Fibroblast of skin of right biceps (primary cell): ENCODE data around the gene TSPEAR.
"Not testable (repeated sequence)": the region's sequence is repeated elsewhere in the genome, so short reads cannot be mapped to it uniquely, and the experiment has no call there.

Source experiments
- DNase-seq: peaks from one replicate; pipeline ENCODE4 v3.0.0-alpha.2; 2013

TSPEAR gene

DNA sequence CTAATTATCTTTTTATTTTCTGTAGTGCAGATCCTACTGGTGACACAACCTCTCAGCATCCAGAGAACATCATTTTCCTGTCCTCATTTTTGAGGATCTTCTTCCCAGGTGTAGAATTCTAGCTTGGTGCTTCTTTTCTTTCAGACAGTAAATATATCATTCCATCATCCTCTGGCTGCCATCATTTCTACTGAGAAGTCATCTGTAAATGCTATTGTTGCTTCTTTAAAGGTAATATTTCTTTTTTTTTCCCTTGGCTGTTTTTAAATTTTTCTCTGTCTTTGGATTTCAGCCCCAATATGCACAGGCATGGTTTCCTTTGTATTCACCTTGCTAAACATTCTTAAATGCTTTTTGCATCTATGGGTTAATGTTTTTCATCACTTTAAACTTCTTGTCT, 87.8 kb downstream of the TSPEAR start:
- DNase-seq, result no peak

DNA sequence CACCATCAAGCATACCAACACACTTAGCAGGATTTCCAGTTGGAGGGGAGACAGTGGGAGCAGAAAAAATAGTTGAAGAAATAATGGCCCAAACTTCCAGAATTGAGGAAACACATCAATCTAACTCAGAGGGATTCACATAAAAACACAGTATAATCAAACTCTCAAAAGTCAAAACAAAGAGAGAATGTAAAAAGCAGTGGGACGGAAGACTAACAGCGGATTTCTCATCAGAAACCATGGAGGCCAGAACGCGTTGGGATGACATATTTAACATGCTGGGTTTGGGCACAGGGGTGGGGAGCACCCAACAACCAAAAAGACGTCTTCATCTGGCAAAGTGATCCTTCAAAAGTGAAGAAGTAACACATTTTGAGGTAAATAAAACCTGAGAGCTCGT, 91.5 kb downstream of the TSPEAR start:
- DNase-seq, result no peak

DNA sequence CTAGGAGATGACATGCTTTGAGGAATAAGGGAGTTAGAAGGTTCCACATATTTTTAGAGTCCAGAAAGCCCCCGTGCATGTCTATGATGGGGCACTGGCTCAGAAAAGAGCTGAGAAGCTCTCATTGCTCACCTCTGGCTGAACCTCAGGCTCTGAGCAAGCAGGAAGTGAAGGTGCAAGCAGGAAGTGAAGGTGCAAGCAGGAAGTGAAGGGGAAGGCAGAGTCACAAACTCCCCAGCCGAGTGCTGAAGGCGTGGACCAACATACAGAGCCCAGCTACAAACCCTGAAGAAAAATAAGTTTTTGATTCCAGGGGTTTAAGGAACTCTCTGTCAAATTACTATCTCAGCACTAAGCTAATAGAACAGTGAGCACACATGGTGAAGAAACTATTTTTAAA, 92.5 kb downstream of the TSPEAR start:
- no peak for DNase-seq

DNA sequence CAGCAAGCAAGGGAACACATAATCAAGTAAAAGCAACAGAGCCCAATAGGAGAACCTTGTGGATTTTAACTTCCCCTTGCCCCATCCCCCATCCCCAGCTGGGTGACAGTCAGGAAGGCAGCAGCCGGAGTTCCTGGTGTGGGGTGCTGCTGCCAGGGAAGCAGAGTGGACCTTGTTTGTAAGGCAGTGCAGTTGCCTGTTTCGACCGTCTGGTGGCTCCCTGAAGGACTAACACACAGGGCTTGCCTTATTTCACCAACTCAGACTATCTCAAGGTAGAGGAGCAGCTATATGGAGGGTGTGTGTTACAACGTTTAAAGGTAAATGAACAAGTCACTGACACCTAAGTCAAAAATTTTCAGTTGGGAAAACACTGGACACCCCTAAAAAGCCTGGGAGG, 92.9 kb downstream of the TSPEAR start:
- DNase-seq, result no peak

DNA sequence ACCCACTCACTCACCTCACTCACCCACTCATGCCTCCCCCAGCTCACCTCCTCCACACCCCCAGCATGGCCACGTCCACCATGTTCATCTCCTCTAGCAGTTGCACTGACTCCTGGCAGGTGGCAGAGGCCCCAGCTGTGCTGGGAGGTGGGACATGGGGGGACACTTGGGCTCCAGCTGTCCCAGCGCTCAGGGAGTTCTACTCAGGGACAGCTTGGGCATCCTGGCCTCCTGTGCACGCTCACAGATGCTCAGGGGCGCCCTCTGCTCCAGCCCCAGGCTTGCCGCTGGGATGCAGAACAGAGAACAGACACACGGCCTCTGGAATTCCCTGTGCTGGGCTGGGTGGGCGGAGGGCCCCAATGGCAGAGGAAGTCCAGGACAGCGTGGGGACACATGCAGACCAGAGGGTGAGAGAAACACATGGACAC, 94.3 kb downstream of the TSPEAR start:
- DNase-seq, result no peak

DNA sequence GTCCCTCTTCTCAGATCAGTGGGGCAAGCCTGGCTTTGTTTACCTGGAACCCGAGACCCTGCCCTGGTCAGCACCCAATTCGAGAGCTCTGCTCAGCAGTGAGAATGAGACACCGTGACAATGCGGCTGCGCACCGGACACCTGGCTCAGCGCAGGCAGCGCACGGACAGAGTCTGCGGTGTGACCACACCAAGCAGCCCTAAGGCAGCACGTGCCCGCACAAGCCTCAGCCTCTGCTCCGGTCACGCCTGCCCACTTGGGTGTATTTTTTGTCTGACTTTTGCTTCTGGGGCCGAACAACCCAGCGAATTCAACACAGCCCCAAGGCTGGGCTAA, 94.8 kb downstream of the TSPEAR start:
- no peak for DNase-seq

DNA sequence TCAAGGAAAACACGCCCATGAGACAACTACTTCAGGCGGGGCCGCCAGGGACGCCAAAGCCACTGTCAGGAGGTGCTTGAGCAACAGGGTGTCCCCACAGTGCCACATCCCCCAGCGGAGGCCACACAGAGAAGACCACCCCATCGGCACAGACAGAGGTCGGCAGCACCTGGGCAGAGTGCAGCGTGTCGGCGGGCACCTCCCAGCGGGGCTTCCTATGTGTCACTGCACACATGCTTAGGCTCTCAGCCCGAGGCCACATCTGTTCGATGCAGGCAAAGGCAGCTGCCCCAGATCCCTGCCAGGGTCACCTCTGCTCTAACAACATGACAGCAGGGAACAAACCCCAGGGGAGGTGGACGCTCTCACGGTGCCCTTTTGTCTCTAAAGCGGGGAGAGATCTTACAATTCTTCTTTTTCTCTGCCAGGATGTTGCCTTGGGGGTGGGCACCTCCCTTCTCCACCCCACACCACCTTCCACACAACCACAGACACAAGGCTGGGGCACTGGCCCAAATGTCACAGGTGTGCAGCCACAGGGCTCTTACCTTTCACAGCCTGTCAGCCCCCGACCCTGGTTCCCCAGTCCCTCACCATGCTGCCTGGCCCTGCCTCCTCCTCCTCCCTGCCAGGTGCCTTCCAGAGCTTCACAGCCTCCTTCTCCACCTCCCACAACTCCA, 95.3 kb downstream of the TSPEAR start:
- DNase-seq, result no peak

DNA sequence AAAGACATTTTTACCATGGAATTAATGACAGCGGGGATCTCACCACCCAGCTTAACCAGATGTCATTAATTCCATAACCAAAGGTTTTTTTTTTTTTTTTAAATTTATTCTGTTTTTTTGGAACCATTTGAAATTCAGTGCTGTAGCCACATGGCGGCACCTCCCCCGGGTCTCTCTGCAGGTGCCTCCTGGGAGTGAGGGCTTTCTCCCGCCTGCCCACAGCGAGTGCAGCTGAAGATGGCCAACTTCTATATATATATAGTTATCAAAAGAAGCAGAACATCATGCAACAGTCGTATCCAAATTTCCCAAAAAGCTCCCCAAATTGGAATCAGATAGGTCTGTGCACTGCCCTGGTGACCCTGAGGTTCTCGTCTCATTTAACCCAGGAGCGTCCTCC, 95.9 kb downstream of the TSPEAR start:
- no peak for DNase-seq

DNA sequence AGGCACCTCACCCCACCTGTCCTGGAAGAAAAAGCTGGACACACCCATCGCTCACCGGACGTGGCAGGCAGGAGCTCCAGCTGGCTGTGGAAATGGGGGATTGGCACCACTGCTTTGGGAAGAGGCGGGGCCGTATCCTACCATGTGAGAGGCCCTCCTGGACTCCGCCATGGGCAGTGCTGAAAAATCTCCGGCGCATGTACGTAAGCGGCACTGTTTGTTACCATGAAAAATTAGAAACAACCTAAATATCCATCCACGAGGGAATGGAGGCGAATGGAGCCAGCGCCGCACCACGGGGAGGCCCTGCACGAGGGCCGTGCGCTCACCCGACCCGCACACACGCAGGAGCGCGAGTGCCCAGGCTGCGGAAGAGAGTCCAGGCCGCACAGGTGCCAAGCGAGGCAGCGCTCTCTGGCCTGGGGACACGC, 96.4 kb downstream of the TSPEAR start:
- no peak for DNase-seq

DNA sequence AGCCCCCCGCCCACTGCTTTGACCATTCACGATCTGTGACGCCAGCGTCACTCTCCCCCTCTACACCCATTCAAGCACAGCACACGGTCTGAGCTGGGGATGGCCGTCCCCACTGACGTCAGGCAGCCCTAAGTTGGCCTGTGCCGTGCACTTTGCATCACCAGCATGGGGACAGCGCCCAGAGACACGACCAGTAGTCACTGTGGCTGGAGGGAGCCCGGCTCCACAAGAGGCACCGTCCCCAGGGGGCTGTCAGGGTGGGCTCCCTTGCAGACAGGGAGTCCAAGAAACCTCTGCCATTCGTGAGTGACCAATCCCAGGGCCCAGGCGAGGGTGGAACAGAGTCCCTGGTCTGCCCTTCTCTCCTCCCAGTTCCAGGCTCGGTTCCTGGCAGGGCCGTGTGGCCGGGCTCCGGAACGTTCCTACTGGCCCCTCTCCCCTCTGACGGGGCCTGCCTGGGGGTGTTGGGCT, 97.2 kb downstream of the TSPEAR start:
- no peak for DNase-seq

DNA sequence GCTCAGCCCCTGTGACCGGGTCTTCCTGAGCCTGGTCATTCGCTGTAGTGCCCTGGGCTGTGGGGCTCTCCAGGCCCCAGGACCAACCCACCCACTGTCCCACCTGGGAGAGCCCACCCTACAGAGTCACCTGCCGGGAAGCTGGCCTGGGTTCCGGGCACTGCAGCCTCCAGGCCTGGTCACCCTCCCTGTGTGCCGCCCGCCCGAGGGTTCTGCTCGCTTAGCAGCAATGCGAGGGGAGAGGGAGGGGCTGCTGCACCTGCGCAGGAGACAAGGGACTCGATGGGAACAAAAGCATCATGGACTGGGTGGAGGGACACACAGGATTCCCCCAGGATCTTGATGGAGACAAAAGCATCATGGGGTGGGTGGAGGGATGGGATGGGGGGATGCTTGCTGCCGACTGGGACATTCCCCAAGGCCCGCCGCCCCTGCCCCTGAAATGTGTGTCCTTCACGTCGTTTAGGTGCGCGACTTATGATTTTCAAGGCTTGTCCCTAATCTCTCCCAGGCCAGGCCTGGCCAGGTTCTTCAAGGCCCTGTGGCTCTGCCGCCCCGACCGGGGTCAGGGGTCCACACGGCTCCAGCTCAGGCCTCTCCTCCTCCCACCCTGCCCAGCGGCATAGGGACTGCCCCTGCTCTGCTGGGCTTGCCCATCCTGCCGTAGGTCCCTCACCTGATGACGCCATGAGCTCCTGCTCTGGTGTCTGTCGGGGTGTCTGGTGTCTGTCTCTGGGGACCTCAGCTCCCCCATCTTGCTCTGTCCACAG, 97.8 kb downstream of the TSPEAR start:
- DNase-seq, result no peak

DNA sequence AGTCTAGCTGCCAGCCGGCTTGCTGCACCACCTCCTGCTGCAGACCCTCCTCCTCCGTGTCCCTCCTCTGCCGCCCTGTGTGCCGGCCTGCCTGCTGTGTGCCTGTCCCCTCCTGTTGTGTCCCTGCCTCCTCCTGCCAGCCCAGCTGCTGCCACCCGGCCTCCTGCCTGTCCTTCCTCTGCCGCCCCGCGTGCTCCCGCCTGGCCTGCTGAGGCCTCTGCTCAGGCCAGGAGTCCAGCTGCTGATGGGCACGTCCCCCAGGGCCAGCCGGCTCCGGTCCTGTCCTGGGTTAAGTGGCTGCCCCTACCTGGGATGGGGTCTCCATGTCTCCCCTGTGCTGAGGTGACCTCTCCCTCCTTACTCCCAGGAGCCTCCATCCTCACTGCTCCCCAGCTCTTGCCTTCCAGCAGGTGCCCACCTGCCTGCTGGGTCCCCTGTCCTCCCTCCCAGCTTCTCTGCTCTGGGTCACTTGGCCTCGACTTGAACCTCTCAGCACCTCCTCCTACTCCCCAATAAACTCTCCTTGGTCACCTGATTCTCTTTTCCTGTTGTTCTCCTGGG, 98.6 kb downstream of the TSPEAR start:
- no peak for DNase-seq

DNA sequence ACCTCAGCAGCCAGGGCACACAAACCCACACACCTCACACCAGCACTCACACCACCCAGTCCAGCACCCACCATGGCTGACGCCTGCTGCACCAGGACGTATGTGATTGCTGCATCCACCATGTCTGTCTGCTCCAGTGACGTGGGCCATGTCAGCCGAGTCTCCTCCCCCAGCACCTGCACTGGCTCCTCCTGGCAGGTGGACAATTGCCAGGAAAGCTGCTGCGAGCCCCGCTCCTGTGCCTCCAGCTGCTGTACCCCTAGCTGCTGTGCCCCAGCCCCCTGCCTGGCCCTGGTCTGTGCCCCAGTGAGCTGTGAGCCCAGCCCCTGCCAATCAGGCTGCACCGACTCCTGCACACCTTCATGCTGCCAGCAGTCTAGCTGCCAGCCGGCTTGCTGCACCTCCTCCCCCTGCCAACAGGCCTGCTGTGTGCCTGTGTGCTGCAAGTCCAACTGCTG, 99.3 kb downstream of the TSPEAR start, which contains the start of gene KRTAP10-8:
KRTAP10-8 (plus strand) TSS at position 51 of the 458 bp plus-strand sequence; CDS start at position 73, 22 bp downstream.
- no peak for DNase-seq

DNA sequence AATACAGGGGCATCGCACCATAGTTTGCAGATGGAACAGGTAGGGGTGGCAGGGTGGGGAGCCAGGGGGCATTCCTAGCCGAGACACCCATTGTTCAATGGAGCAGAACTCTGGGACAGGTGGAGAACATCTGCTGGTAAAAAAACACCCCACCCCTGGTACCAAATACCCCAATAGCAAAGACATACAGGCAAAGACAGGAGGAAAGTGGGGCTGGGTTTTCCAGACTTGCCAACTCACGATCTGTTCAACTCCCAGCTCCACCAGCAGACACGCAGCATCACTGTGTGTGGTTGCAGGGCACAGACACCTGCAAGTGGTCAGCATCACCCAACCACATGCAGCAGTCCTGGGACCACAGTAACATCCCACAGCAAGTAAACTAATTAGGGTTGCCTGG, 99.8 kb downstream of the TSPEAR start:
- DNase-seq, result no peak

DNA sequence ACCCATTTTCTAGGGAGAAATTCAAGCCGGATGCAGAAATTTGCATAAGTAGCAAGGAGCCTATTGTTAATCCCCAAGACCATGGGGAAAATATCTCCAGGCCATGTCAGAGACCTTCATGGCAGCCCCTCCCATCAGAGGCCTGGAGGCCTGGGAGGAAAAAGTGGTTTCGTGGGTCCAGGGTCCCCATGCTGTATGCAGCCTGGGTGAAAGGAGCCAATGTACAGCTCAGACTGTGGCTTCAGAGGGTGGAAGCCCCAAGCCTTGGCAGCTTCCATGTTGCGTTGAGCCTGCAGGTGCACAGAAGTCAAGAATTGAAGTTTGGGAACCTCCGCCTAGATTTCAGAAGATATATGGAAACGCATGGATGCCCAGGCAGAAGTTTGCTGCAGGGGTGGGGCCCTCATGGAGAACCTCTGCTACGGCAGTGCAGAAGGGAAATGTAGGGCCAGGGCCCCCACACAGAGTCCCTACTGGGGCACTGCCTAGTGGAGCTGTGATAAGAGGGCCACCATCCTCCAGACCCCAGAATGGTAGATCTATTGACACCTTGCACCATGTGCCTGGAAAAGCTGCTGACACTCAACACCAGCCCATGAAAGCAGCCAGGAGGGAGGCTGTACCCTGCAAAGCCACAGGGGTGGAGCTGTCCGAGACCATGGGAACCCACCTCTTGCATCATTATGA, 101.1 kb downstream of the TSPEAR start:
- DNase-seq, result not testable (repeated sequence)

DNA sequence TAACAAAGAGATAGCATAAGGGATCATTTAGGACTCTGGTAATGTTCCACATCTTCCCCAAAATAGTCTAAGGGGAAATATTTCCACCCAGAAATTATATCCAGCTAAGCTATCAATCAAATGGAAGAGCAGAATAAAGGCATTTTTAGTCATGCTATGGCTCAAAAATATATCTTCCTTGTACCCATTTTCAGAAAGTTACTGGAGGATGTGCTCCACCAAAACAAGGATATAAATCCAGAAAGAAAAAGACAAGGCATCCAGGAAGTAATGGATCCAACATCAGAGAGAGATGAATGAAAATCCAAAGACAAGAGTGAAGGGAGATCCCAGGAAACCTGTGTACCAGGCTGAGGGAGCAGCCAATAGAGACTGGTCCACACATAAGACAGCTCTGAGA, 102.2 kb downstream of the TSPEAR start:
- DNase-seq, result no peak

DNA sequence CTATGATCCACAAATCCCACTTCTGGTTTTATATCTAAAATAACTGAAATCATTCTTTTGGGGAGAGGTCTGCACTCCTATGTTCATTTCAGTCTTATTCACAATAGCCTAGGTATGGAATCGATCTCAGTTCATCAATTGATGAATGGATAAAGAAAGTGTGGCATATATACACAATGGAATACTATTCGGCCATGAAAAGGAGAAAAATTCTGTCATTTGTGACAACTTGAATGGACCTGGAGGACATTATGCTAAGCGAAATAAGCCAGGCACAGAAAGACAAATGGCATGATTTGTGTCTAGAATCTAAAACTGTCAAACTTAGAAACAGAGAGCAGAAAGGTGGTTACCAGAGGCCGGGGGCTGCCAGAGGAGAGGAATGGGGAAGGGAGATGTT, 104.9 kb downstream of the TSPEAR start:
- DNase-seq, result no peak

DNA sequence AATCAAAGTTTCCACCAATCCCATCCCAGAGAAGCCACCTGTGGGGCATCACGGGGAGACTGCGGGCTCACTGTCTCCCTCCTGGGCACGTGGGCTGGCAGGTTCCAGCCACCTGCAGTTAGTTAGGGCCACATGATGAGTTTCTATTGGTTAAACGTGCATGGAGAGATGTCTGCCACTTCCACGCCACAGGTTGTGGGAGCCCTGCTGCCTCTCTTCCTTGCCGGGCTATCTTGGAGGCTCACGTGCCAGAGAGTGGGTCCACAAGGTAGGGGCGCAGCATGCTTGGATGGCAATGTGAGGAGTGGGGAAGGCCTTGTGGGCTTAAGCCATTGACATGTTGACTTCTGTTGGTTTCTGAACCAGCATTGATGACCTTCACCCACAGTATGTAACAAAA, 107.5 kb downstream of the TSPEAR start:
- DNase-seq, result no peak

DNA sequence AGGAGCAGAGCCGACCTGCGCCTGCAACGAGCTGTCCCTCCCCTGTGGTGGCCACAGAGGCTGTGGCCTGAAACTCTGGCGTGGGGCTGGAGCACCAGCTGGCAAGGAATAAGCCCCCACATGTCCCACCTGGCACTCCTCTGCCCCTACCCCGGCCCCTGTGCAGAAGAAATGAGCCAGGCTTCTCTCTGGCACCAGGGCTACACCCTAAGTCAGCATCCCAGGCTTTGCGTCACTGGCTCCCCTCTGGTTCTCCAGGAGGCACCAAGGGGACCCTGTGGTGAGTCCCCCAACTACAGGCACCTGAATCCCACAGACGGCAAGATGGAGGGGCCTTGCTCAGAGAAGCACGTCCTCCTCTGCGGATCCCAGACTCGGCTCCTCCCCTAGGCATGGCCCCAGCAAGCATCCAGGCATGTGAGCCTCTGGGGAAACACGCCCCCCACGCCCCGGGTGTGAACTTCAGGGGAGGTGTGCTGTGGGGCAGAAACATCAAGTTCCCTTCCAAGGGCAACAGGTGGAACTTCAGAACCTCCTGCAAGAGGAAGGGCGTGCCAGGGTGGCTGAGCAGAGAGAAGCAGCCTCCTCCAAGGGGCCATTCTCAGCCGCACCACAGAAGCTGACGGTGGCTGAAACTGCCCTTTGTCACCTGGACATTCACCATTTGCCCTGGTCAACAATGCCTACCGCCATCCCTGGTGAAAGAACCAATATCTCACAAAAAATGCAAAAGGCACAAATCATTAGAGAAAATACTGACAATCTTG, 108.1 kb downstream of the TSPEAR start:
- no peak for DNase-seq

DNA sequence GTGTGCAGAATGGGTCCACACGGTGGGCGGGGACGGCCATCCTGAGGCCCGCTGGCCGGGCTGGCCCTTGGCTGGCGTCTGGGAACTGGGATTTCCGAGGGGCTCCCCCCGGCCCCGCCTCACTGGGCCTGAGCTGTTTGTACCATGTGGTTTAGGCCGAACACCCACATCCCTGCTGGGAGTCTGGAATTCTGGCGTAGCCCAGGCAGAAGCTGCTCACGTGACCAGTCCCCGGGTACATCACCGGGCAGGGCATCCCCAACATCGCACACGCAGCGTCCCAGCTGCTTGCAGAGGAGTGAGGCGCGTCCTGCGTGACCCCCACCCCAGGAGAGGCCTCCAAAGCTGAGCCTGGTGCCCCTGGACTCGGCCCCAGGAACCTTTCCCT, 108.9 kb downstream of the TSPEAR start:
- no peak for DNase-seq

DNA sequence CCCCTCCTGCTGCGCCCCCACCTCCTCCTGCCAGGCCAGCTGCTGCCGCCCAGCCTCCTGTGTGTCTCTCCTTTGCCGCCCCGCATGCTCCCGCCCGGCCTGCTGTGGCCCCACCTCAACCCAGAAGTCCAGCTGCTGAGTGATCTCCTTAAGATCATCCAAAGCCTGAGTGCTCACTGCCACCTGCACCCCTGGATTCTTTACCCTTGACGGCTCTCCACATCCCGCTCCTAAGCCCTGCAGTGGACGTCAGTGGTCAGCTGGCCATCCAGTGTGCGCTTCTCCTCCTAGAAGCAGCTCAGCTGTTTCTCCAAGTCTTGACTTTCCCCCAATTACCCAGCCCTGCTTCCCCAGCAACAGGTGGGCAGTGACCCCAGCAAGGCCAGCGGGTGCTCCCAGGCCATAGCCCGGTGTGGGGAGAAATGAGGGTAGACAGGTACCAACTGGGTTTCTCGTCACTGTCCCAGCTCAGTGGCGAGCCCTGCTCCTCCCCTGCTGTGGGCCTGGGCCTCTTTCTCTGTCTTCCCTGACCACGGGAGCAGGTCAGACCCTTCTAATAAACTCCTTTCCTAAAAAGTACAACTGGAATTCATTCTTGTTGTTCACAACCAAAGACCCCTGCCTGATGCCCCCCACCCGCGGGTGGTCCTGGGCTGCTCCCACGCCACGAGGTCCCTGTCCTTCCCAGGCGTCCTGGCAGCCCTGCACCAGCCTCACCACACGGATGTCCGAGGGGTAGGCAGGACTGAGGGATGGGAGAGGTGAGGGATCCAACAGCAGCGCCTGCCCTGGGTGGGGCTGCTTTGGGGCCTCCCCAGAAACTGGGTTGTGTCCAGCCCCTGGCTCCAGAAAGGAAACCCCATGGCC, 109.5 kb downstream of the TSPEAR start:
- no peak for DNase-seq

DNA sequence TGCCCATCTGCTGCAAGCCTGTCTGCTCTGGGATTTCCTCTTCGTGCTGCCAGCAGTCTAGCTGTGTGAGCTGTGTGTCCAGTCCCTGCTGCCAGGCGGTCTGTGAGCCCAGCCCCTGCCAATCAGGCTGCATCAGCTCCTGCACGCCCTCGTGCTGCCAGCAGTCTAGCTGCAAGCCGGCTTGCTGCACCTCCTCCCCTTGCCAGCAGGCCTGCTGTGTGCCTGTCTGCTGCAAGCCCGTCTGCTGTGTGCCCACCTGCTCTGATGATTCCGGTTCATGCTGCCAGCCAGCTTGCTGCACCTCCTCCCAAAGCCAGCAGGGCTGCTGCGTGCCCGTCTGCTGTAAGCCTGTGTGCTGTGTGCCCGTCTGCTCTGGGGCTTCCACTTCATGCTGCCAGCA, 110.3 kb downstream of the TSPEAR start:
- not testable (repeated sequence) for DNase-seq
